ENCODE data around the gene CALR3.

The CALR3 gene

DNA sequence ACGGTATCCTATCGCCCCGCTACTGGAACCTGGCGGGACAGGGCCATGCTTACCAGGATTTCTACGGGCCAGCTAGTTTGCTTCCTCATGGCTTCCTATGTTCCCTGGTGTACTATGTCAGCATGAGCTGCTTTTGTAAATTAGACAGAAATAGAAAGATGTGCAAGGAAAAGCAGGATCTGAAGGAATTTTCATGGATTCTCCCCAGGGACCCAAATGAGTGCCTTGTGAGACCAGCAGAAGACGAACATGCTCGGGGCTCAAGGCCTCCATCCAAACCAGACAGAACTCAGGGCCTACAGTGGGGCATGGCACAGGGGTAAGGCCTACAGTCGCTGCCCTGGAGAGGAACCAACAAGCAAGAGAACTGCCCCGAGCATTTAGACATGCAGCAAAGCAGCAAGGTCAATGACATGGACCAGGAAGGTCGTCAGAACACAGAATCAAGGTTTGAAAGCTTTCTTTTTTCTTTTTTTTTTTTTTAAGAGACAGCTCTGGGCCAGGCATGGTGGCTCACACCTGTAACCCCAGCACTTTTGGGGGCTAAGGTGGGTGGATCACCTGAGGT lies 41.5 kb downstream of the CALR3 start:
- TF ChIP-seq, protein P1, sequence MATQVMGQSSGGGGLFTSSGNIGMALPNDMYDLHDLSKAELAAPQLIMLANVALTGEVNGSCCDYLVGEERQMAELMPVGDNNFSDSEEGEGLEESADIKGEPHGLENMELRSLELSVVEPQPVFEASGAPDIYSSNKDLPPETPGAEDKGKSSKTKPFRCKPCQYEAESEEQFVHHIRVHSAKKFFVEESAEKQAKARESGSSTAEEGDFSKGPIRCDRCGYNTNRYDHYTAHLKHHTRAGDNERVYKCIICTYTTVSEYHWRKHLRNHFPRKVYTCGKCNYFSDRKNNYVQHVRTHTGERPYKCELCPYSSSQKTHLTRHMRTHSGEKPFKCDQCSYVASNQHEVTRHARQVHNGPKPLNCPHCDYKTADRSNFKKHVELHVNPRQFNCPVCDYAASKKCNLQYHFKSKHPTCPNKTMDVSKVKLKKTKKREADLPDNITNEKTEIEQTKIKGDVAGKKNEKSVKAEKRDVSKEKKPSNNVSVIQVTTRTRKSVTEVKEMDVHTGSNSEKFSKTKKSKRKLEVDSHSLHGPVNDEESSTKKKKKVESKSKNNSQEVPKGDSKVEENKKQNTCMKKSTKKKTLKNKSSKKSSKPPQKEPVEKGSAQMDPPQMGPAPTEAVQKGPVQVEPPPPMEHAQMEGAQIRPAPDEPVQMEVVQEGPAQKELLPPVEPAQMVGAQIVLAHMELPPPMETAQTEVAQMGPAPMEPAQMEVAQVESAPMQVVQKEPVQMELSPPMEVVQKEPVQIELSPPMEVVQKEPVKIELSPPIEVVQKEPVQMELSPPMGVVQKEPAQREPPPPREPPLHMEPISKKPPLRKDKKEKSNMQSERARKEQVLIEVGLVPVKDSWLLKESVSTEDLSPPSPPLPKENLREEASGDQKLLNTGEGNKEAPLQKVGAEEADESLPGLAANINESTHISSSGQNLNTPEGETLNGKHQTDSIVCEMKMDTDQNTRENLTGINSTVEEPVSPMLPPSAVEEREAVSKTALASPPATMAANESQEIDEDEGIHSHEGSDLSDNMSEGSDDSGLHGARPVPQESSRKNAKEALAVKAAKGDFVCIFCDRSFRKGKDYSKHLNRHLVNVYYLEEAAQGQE (IDR thresholded peaks at IDR 0.05; ENCODE audit: low read depth) = no peak
- TF ChIP-seq YY1 (IDR thresholded peaks at IDR 0.05; ENCODE audit: low read depth) = no peak
- no peak for TF ChIP-seq CEBPB (IDR thresholded peaks at IDR 0.05)

DNA sequence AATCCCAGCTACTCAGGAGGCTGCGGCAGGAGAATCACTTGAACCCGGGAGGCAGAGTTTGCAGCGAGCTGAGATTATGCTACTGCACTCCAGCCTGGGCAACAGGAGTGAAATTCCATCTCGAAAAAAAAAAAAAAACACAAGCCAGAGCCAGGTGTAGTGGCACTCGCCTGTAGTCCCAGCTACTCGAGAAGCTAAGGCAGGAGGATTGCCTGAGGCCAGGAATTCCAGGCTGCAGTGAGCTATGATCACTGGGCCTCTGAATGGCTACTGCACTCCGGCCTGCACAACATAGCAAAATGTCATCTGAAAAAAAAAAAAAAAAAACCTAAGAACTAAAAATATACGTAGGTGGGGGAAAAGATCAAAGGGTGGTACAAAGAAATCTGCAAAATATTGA lies 43.6 kb downstream of the CALR3 start:
- TF ChIP-seq TEAD4 (IDR thresholded peaks at IDR 0.05) = peak; percentile 27; the same call in 1 of the 2 replicates
- no peak for TF ChIP-seq CREB1 (IDR thresholded peaks at IDR 0.05; ENCODE audit: low read depth)

DNA sequence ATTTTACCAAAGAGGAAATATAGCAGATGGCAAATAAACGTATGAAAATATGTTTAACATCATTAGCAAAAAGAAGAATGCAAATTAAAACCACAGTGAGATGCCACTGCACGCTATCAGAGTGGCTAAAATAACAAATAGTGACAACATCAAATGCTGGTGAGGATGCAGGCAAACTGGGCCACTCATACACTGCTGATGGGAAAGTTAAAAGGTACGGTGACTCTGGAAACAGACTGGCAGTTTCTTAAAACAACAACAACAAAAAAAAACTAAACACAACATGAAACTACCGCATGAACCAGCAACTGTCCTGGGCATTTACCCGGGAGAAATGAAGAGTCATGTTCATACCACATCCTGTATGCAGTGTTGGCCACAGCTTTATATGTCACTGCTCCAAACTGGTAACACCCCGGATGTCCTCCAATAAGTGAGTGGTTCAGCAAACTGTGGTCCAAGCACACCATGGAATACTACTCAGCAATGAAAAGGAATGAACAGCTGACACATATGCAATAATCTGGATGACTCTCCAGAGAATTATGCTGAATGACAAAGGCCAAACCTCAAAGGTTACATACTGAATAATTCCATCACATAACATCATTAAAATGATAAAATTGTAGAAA lies 46.5 kb downstream of the CALR3 start:
- no peak for TF ChIP-seq TAF1 (IDR thresholded peaks at IDR 0.05; ENCODE audit: low read depth)
- TF ChIP-seq TCF12 (IDR thresholded peaks at IDR 0.05; ENCODE audit: low read depth) = no peak
- TF ChIP-seq CREB1 (IDR thresholded peaks at IDR 0.05; ENCODE audit: low read depth) = no peak
- TF ChIP-seq, protein P2, sequence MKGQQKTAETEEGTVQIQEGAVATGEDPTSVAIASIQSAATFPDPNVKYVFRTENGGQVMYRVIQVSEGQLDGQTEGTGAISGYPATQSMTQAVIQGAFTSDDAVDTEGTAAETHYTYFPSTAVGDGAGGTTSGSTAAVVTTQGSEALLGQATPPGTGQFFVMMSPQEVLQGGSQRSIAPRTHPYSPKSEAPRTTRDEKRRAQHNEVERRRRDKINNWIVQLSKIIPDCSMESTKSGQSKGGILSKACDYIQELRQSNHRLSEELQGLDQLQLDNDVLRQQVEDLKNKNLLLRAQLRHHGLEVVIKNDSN (IDR thresholded peaks at IDR 0.05) = no peak
- no peak for TF ChIP-seq EP300 (IDR thresholded peaks at IDR 0.05; ENCODE audit: borderline replicate concordance)
- TF ChIP-seq, protein P1 (IDR thresholded peaks at IDR 0.05; ENCODE audit: low read depth) = no peak
- TF ChIP-seq YY1 (IDR thresholded peaks at IDR 0.05; ENCODE audit: low read depth) = no peak
- TF ChIP-seq NFIC (IDR thresholded peaks at IDR 0.05) = no peak
- TF ChIP-seq RAD21 (IDR thresholded peaks at IDR 0.05; ENCODE audit: low read depth) = no peak
- TF ChIP-seq EGR1 (IDR thresholded peaks at IDR 0.05) = no peak
- TF ChIP-seq FOXM1 (IDR thresholded peaks at IDR 0.05; ENCODE audit: borderline replicate concordance, low read depth) = no peak

DNA sequence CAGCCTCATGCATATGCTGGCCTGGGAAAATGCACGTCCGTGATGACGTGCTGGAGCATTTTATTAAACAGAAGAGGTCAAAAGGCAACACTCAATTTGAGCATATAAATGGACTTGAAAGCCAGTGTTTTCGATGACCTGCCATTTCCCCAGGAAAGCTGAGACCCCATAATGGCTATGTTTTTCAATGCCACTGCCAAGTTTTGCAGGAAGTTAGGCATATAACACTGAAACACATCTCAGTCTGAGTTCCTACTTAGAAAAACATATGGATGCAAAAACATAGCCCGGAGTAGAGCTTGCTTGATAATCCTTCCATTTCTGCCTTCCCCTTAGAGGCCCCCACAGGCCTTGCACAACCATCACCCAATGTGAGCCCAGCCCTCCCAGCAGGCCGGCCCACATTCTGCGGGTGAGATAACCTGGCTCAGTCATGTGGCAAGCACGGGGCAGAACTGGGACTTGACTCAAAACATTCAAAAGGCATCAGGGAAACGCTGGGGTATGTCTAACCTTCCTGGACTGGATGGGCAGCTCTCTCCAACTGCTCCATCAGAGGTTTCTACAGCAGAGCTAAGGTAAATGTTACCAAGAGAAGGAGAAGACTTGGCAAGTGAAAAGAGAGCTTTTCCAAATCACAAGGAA lies 49.1 kb downstream of the CALR3 start:
- TF ChIP-seq YY1 (IDR thresholded peaks at IDR 0.05; ENCODE audit: low read depth) (no peak), EP300 (IDR thresholded peaks at IDR 0.05; ENCODE audit: borderline replicate concordance) (peak; percentile 39; the same call in 1 of the 2 replicates), RAD21 (IDR thresholded peaks at IDR 0.05; ENCODE audit: low read depth) (no peak), FOXM1 (IDR thresholded peaks at IDR 0.05; ENCODE audit: borderline replicate concordance, low read depth) (no peak), TEAD4 (IDR thresholded peaks at IDR 0.05) (peak; percentile 56), CEBPB (IDR thresholded peaks at IDR 0.05) (peak; percentile 97), CREB1 (IDR thresholded peaks at IDR 0.05; ENCODE audit: low read depth) (no peak), TAF1 (IDR thresholded peaks at IDR 0.05; ENCODE audit: low read depth) (no peak), NFIC (IDR thresholded peaks at IDR 0.05) (peak; percentile 52), ZBTB7A (IDR thresholded peaks at IDR 0.05; ENCODE audit: low read depth) (no peak), TCF12 (IDR thresholded peaks at IDR 0.05; ENCODE audit: low read depth) (0 out of 2 replicates have a peak, but pooled peaks have one; percentile 39), EGR1 (IDR thresholded peaks at IDR 0.05) (no peak)
- TF ChIP-seq, protein P1 (IDR thresholded peaks at IDR 0.05; ENCODE audit: low read depth) = no peak
- TF ChIP-seq, protein P3, sequence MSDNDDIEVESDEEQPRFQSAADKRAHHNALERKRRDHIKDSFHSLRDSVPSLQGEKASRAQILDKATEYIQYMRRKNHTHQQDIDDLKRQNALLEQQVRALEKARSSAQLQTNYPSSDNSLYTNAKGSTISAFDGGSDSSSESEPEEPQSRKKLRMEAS (IDR thresholded peaks at IDR 0.05) = peak; percentile 55; the same call in 1 of the 2 replicates
- TF ChIP-seq, protein P2 (IDR thresholded peaks at IDR 0.05) = peak; percentile 81
